Eye (tissue), 1 donor: Measurements from ENCODE around the gene TMEM61.
"Not testable (repeated sequence)": the region's sequence is repeated elsewhere in the genome, so short reads cannot be mapped to it uniquely, and the experiment has no call there.

Experiments used
- DNase-seq: peaks from one replicate; pipeline ENCODE4 v3.0.0-alpha.2; 2015

TMEM61 gene

DNA sequence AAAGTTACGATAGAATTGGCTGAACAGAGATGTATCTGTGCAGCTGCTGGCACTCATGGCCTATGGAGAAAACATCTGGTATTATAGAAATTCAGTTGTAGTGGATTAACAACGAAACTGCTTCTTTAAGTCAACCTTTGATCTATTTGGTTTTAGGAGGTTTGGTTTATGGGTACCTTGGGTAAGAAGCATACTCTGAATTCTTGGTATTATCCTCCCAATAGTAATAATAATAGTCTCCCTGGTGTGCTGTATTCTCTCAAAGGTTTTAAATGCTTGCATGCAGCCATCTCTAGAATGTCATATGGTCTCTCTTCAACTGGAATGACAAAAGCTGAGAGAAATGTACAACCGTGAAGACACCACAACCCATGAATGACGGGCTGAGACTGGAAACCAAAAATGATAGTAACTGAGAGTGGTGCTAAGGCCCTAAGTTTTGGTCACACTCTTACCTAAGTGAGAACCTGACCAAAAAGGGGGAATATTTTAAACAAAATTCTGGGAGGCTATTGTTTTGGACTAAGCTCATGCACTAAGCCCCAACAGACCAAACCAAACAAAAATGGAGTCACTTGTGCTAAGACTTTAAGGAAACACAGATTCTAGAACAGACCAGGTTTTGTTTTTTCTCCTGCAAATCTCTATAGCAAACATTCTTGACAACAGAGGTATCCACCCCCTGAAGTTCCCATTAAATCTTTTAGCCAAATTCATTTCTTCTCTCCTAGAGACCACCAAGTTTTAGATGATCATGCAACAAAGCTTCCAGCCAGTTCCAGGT lies 17.6 kb upstream of the TMEM61 start:
- DNase-seq: no peak

DNA sequence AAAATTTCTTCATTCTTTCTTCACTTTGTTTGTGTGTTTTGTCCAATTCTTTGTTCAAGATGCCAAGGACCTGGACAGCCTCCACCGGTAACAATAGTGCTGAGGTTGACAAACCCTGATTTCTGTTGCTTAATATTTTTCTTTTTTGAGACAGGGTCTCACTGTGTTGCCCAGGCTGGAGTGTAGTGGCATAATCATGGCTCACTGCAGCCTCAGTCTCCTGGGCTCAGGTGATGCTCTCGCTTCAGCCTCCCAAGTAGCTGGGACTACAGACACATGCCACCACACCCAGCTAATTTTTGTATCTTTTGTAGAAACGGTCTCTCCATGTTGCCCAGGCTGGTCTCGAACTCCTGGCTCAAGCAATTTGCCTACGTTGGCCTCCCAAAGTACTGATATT lies 16.6 kb upstream of the TMEM61 start:
- DNase-seq: not testable (repeated sequence)

DNA sequence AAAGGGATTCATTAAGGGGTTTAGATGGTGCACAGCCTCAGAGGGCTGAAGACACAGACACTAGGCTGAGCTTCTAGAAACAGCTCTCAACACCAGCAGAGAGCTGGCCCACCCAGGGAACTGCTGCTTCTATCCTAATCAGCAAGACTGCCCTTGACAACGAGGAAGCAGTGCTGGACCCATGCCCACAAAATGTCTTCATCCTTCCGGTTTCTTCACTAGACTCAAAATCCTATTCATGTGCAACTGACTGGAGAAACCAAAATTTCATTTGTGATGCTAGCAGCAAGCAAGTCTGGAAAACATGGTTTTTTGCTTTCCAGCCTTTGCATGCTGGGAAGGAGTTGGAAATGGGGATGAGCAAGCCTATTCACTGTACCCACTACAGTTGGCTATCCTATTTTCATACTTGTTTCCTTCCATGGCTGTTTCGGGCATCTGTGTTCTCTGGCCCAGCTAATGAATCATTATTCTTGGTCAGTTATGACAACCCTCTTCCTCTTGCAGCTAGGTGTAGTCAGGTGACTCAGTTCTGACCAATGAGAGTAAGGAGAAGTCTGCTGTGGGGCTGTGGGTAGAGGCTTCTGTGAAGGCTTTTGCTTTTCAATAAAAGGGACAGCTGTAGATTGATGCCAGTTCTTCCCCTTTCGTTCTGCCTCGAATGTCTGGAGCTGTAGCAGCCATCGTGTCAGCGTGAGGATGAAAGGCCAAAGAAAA lies 14.6 kb upstream of the TMEM61 start:
- DNase-seq: no peak

DNA sequence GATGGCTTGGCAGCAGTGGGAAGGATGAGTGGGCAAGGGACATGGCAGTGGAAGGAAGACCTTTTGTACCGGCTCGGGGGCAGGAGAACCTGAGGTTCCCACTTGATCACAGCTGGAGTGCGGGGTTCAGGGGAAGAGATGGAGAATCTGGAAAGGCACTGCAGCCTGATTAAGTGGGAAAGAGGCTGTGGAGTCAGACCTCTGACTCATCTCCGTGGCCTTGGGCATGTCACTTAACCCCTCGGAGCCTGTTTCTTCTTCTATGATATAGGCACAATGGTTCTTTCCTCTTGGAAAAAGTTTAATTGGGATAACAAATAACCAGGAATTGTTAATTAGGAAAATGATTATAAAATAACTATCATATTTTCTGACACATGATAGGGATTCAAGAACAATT lies 13.1 kb upstream of the TMEM61 start:
- no peak for DNase-seq

DNA sequence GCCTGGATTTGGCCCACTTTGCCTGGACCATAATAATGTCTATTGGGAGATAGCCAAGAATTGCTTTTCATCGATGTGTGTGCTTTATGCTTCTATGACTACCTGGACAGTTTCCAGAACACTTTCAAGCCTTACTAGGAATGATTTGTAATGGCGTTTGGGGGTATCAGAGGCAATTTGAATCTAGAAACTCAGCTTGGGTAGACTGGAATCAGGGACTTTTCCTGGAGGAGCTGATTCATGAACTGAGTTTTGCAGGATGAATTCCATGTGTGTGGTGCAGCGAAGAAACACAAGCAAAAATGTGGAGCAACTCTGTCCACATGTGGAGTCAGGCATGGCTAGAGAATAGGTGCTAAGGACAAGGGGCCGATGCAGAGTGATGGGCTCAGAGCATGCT lies 11.9 kb upstream of the TMEM61 start:
- no peak for DNase-seq

DNA sequence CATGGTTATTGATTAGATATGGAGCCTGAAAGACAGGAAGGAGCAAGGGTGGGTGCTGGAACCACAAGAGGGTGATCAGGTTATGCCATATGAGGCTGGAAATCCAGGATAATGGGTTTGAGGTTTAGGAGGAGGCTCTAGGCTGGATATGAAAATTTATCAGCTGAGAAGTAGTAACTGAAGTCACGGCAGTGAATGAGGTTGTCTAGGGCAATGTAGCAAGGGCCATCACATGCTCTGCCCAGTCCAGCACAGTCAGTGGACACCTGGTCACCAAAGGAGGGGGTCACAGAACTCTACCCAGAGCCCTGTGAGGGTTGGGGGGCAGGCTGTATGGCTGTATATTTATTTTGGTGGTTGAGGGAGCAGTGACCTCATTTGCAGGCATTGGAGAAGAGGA lies 10.5 kb upstream of the TMEM61 start:
- no peak for DNase-seq

DNA sequence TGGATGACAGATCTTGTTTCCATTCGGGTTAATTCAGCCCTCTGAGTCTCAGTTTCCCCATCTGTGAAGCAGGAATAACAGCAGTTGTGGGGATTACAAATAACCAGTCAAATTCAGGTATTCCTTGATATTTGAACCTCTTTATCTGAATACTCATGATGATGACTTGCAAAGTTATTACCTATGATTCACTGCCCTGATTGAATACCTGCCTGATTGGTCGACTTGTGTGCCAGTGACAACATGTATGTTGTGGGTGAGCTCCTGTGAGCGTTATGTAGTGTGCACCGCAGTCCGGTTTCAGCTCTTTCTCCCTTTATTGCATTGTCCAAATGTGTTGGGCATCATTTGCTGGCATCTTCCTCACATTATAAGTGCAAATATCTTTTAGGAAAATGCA lies 9.5 kb upstream of the TMEM61 start:
- no peak for DNase-seq

DNA sequence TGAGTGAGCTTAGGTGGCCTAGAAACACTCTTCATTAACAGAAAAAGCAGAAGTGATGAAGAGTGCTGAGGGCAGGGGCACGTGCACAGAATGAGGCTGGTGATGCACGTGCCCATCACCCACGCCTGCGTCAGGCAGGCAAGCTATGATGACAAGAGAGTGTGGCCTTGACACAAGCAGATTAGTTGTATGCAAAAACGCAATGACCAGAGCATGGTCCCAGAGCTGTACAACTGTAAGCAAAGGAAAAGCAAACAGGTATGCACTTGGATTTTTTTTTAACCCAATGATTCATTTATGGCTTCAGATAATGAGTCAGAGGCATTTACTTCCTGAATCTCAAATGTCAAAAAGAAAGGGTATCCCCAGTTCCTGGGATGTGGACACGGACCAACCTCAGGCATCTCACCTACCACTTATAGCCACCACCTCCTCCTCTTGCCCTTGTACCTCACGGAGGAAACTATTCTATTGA lies 9.1 kb upstream of the TMEM61 start:
- no peak for DNase-seq

DNA sequence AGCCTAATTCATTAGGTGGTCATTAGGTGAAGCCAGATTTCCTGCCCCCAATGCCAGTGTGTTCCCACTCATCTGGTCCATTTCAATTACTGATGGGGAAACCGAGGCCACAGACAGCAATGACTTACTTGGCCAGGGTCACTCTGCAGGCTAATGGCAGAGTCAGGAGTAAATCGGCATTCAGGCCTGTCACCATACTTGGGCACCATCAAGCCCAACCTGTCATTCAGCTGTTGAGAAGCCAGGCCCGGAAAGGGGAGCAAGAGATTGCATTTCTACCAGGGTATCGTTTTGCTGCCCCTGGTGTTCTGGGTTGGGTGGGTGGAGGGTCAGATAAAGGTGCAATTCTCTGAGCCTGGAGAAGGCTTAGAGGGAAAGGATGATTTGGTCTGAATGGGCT lies 8.0 kb upstream of the TMEM61 start:
- no peak for DNase-seq

DNA sequence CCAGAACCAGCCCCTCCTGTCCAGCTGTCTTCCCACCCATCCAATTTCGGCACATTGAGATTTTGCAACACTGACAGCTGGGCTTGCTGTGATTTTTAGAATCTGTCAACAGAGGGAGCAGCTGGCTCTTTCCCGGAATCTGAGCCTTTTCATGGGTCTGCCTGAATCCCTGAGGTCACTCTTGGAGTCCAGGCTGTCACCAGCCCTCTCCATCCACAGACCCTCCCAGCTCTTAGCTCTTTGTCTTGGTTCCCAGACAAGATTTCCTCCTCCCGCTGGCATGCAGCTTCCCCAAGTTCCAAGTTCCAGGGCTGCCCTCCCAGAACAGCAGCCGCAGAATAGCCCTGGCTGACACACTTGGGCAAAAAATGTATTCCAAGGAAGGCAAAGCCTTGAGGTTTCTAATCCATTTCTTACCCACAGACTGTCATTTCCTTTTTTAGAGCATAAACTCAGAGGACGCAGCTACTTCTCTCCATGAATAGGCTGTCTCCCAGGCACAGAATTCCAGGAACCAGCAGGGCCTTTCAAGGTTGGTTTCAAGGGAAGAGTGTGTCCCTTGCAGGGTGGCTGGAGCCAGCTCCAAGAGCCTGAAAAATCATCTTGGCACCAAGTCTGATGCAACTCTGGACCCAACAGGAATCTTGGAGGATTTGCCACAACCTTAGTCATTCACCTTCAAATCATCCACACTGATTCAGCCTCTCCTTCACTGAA lies 7.1 kb upstream of the TMEM61 start:
- peak; percentile 79 for DNase-seq

DNA sequence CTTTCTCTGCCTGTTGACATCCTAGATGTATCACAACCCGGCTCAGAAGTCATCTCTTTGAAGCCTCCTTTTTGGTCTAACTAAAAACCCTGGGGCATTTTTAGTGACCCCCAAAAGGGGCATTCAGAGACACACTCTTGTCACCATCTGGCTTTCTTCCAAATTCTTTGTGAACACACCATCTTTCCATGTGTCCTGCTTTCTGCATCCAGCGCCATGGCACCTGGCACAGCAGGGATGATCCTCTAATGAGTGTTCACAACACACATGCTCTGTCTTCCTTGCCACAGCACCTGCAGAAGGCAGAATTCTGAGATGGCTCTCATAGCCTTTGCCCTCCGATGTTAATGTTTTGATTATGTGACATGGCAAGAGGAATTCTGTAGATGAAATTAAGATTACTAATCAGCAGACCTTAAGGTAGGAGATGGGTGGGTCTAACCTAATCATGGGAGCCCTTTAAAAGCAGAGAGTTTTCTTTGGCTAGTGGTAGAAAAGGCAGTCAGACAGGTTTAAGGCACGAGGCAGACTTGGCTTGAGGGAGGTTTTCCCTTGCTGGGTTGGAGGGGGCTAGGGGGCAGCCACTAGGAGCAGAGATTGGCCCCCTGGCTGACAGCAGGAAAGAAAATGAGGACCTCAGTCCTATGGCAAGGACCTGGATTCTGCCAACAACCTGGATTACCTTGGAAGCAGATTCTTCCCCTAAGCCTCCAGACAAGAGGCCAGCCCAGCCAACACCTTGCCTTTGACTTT lies 4.9 kb upstream of the TMEM61 start:
- DNase-seq: no peak

DNA sequence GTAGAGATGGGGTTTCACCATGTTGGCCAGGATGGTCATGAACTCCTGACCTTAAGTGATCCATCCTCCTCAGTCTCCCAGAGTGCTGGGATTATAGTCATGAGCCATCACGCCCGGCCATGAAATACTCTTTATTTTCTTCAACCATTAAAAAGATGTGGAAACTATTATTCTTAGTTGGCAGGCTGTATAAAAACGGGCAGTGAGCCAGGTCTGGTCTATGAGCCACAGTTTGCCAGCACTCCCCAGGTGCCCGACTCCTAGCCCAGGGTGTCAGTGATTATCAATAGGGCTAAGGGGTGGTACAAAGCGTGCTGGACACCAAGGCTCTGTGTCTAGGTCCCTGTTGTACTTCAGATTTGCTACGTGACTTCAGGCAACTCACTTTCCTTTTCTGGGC lies 3.7 kb upstream of the TMEM61 start:
- DNase-seq: no peak

DNA sequence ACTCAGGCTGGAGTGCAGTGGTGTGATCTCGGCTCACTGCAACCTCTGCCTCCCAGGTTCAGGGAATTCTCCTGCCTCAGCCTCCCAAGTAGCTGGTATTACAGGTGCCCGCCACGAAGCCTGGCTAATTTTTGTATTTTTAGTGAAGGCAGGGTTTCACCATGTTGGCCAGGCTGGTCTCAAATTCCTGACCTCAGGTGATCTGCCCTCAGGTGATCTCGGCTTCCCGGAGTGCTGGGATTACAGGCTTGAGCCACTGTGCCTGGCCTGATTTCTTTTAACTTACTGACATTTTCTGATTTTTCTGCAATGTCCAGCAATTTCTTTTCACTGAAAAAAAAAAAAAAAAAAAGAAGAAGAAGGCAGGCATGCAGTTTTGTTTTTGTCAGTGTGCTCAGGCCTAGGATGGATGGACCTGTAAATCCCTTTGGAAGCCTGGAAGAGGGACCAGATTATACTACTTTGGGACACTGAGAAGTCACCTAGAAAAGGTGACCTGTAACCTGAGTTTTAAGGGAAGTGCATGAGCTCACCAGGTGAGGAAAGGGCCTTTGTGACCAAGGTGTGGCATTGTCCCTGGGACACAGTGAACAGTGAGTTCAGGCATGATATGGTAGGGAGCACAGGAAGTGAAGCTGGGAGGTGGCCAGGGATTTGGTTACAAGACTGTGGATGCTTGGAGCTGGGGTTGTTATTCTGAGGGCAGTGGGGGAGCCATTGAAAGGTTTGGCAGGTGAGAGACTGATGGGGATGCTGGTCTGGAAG lies 2.7 kb upstream of the TMEM61 start:
- DNase-seq: no peak

DNA sequence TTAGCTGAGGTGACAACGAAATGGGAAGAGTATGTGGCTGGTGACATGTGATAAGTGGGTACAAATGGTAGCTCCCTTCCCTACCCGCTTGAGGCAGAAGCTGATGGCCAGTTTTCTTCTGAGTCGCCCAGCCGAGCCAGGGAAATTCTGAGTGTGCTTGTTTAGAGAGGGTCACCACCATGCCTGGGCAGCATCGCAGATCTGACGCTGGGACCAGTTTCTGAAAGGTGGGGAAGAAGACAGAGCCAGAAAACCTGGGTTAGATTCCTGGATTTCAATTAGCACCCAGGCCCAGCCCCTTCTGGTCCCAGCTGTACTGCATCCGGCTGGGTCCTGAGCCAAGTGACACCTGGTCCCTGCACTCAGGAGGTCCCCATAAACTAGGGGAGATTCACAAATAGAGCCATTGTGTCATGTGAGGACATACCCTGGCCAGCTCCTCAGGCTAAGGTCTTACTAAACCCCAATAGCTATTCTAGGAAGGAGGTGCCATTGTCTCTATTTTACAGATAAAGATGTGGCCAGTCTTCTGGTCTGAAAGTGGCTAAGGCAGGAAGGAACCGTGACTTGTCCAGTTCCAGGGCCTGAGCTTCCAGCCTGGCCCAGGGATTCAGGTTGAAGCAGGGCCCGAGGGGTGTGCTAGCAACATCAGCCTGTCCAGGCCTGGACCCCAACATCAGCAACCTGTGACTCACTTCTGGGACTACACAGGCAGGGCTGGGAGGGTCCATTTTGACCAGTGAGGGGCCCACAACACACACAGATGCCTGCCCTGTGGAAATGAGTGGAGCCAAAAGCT lies 1.7 kb upstream of the TMEM61 start:
- DNase-seq: no peak

DNA sequence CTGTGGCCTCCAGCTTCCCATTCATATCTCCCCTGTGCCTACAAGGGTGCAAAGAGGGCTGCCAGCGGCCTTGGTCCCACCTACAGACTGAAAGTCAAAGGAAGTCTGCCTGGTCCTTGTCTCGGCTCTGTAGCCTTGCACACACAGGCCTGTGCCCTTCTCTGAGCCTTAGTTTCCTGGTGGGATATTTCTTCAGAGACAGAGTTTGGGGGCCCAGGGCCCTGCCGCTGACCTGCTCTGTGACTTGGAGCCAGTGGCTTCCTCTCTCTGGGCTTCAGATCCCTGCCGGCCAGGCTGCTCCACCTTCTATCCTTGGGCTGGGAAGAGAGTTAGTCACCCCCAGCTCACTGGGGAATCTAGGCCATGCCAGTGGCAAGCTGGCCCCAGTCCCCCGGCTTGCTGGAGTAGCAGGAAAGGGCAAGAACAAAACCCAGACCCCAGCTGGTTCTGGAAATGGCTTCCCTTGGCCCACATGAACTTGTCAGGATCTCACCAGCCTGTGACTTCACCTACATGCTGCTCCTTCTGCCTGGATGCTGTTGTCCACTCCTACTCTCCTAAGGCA lies 1.0 kb upstream of the TMEM61 start:
- DNase-seq: no peak

DNA sequence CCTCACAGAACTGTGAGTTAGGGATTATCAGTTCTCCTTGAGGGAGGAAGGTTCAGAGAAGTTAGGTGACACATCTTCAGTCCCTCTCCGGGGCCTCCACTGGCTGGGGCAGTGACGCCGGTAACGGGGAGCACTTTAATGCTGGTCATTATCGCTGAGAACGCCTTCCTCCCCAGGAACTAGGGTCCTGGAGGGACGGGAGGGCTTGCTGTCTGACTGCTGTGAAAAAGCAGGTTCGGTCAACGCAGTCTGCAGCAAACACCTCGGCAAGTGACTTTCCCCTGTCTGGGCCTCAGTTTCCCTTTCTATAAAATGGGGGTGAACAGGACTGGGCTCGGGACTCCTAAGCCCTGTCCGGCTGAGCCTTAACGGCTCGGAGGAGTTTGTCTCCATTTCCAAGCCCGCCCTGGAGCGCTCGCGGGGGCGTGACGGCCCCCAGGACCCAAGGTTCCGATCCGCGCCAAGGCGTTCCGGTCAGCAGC lies 341 bp upstream of the TMEM61 start:
- peak; percentile 22 for DNase-seq

DNA sequence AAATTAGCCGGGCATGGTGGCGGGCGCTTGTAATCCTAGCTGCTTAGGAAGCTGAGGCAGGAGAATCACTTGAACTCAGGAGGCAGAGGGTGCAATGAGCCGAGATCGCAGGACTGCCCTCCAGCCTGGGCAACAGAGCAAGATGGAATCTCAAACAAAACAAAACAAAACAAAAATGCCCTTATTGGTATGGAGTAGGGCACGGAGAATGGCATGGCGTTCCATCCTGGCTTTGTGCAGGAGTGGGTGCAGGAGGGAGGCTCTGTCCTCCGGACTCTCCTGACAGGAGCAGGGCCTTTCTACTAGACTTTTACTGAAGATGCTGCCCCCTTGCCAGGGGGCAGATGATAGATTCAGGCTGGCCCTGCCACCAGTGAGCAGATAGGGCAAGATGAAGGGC lies 1.0 kb downstream of the TMEM61 start:
- DNase-seq: no peak

DNA sequence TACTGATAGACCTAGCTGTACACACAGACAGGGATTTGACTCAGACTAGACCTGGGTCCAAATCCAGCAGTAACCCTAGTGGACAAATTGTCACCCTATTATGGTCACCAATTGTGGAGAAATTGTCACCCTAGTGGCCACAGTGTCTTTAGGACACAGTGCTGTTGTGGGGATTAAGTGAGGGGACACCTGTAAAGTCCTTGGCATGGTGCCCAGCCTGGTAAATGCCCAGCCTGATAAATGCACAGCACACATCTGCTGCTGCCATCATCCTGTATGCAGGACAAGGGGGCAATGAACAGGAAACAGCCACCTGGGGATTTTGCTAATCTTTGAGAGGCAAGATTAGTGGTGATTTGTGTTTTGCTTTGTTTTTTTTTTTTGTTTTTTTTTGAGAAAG lies 2.3 kb downstream of the TMEM61 start:
- DNase-seq: no peak

DNA sequence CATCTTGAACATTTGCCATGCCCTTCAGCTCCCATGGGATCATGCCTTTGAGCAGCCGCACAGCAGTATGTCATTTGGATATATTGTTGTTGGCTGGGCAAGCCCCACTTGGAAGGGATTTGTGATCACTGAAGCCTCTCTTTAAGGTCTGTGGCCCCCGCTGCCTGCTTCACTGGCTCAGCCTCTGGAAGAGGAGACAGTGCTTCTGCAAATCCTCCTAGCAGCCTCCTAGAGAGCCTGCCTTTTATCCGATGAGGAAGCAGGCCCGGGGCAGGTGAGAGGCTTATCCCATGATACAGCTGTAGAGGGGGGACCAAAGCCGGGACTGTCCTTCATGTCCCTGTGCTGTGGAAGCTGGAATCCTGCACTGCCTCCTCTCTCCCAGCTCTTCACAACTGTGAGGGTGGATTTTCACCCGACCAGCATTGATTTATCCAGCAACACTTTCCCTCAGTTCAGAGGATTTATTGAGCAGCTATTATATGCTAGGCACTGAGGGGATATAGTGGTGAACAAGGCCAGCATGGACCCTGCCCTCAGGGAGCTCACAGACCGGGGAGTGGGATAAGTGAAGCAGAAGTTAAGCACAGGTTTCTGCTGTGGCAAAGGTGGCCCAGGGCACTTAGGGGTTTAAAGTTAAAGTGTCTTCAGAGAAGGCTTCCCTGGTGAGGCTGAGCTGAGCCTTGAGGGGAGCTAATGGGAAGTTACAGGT lies 3.9 kb downstream of the TMEM61 start:
- no peak for DNase-seq

DNA sequence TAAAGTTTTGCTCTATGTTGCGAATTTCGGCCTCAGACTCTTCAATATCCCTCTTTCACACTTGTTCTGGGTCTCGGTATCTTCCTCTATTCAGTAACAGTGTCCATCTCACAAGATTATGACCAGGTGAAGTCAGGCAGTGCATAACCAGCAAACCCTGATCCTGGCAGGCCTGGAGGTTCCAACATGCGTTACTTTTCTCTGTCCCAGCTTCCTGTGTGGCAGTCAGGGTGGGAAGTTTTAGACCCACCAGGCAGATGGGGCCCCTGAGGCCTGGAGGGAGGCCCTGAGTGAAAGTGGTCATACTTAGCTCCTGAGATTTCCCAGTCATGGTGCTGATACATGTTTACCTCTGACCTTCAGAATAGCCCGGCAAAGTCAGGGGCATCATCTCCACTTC lies 5.1 kb downstream of the TMEM61 start:
- DNase-seq: no peak
